H9 (cell line): ENCODE measurements around the gene ZNF469. TPM values are rescaled to one million over a fixed set of nuclear protein-coding genes. Genes with fewer than 3 reads are reported as not detected.

Experiments
- DNase-seq: peaks from one replicate; pipeline ENCODE4 v3.0.0-alpha.2; 2017
- H2AFZ ChIP-seq: one replicate; pipeline ENCODE4 v1.6.1; 2013; ENCODE audit warnings: mild to moderate bottlenecking, low read length, control low read depth, moderate library complexity
- H2AK5ac ChIP-seq: 2 replicates; pipeline ENCODE4 v1.6.1; 2013; ENCODE audit warnings: low read length, control low read depth, mixed read lengths; ENCODE audit not compliant: insufficient read length
- H2BK120ac ChIP-seq: one replicate; pipeline ENCODE4 v1.6.1; 2013; ENCODE audit warnings: low read depth, mild to moderate bottlenecking, low read length, control low read depth, inconsistent platforms; ENCODE audit not compliant: poor library complexity, severe bottlenecking
- H2BK12ac ChIP-seq: 2 replicates; pipeline ENCODE4 v1.6.1; 2013; ENCODE audit warnings: low read length, control low read depth, mixed read lengths, low read depth; ENCODE audit not compliant: insufficient read length
- H2BK15ac ChIP-seq: 2 replicates; pipeline ENCODE4 v1.6.1; 2013; ENCODE audit warnings: low read depth, low read length, control low read depth
- H2BK20ac ChIP-seq: one replicate; pipeline ENCODE4 v1.6.1; 2013; ENCODE audit warnings: low read depth, mild to moderate bottlenecking, low read length, control low read depth, inconsistent platforms; ENCODE audit not compliant: poor library complexity, severe bottlenecking
- H2BK5ac ChIP-seq: 2 replicates; pipeline ENCODE4 v1.6.1; 2013; ENCODE audit warnings: low read length, control low read depth, mixed read lengths; ENCODE audit not compliant: insufficient read length
- H3K14ac ChIP-seq: 2 replicates; pipeline ENCODE4 v1.6.1; 2013; ENCODE audit warnings: low read length, control low read depth; ENCODE audit not compliant: insufficient read depth
- H3K18ac ChIP-seq: 2 replicates; pipeline ENCODE4 v1.6.1; 2013; ENCODE audit warnings: low read depth, mild to moderate bottlenecking, mixed read lengths, low read length, control low read depth; ENCODE audit not compliant: insufficient read length
- H3K23ac ChIP-seq: 2 replicates; pipeline ENCODE4 v1.6.1; 2013; ENCODE audit warnings: low read length, control low read depth, mixed read lengths, low read depth; ENCODE audit not compliant: insufficient read length
- H3K23me2 ChIP-seq: 2 replicates; pipeline ENCODE4 v1.6.1; 2013; ENCODE audit warnings: low read depth, mild to moderate bottlenecking, mixed read lengths, low read length, control low read depth; ENCODE audit not compliant: insufficient read length, poor library complexity, severe bottlenecking
- H3K27ac ChIP-seq: 2 replicates; pipeline ENCODE4 v1.5.1; 2013; ENCODE audit warnings: low read length, control low read depth, mixed read lengths, low read depth; ENCODE audit not compliant: insufficient read length
- H3K27me3 ChIP-seq: 2 replicates; pipeline ENCODE4 v1.6.1; 2013; ENCODE audit warnings: low read length, control low read depth, inconsistent platforms; ENCODE audit not compliant: insufficient read depth
- H3K4ac ChIP-seq: 2 replicates; pipeline ENCODE4 v1.6.1; 2013; ENCODE audit warnings: low read depth, mild to moderate bottlenecking, control low read depth, inconsistent platforms, low read length, moderate library complexity
- H3K4me1 ChIP-seq: 2 replicates; pipeline ENCODE4 v1.6.1; 2013; ENCODE audit warnings: low read length, control low read depth, inconsistent platforms; ENCODE audit not compliant: insufficient read depth
- H3K4me2 ChIP-seq: 2 replicates; pipeline ENCODE4 v1.6.1; 2013; ENCODE audit warnings: low read length, control low read depth, mixed read lengths; ENCODE audit not compliant: insufficient read length, insufficient read depth
- H3K56ac ChIP-seq: 2 replicates; pipeline ENCODE4 v1.6.1; 2013; ENCODE audit warnings: low read depth, mild to moderate bottlenecking, mixed read lengths, low read length, control low read depth; ENCODE audit not compliant: insufficient read length
- H3K79me1 ChIP-seq: 2 replicates; pipeline ENCODE4 v1.6.1; 2013; ENCODE audit warnings: low read depth, mild to moderate bottlenecking, moderate library complexity, low read length, control low read depth, inconsistent platforms; ENCODE audit not compliant: insufficient read depth, poor library complexity, severe bottlenecking
- H3K79me2 ChIP-seq: 2 replicates; pipeline ENCODE4 v1.6.1; 2013; ENCODE audit warnings: low read length, control low read depth, inconsistent platforms; ENCODE audit not compliant: insufficient read depth
- H3K9ac ChIP-seq: 2 replicates; pipeline ENCODE4 v1.6.1; 2013; ENCODE audit warnings: low read length, control low read depth, mixed read lengths; ENCODE audit not compliant: insufficient read length; ENCODE audit errors: extremely low read depth
- H3K9me3 ChIP-seq: one replicate; pipeline ENCODE4 v1.6.1; 2013; ENCODE audit warnings: low read depth, low read length, inconsistent platforms; ENCODE audit not compliant: control insufficient read depth
- H3T11ph ChIP-seq: one replicate; pipeline ENCODE4 v1.6.1; 2013; ENCODE audit warnings: mild to moderate bottlenecking, low read length, control low read depth, inconsistent platforms
- H4K20me1 ChIP-seq: one replicate; pipeline ENCODE4 v1.6.1; 2013; ENCODE audit not compliant: control insufficient read depth, insufficient read length, insufficient read depth
- H4K5ac ChIP-seq: 2 replicates; pipeline ENCODE4 v1.6.1; 2013; ENCODE audit warnings: low read depth, mild to moderate bottlenecking, mixed read lengths, low read length, control low read depth; ENCODE audit not compliant: insufficient read length
- H4K8ac ChIP-seq: replicated peaks from 2 replicates; pipeline ENCODE4 v1.6.1; 2013; ENCODE audit warnings: low read length, control low read depth, mixed read lengths, low read depth; ENCODE audit not compliant: insufficient read length
- H4K91ac ChIP-seq: 2 replicates; pipeline ENCODE4 v1.6.1; 2013; ENCODE audit warnings: low read depth, mild to moderate bottlenecking, moderate library complexity, mixed read lengths, low read length, control low read depth; ENCODE audit not compliant: insufficient read length
- H3K27ac Mint-ChIP-seq, 3 experiments: 2 replicates in 2 of 3; 3 replicates in 1 of 3; pipeline ENCODE4 v1.8.0; 2020 to 2021; ENCODE audit warnings: mixed read lengths in 3 of 3, mild to moderate bottlenecking in 1 of 3, moderate library complexity in 1 of 3
- H3K27me3 Mint-ChIP-seq: 2 replicates; pipeline ENCODE4 v1.8.0; 2021; ENCODE audit warnings: low read depth, mild to moderate bottlenecking, moderate library complexity, mixed read lengths
- H3K36me3 Mint-ChIP-seq, 3 experiments: 2 replicates in 2 of 3; 3 replicates in 1 of 3; pipeline ENCODE4 v1.8.0; 2020 to 2021; ENCODE audit warnings: low read depth in 3 of 3, mixed read lengths in 3 of 3; ENCODE audit not compliant: insufficient read depth in 1 of 3
- H3K4me1 Mint-ChIP-seq, 2 experiments: 2 replicates each; pipeline ENCODE4 v1.8.0; 2020; ENCODE audit warnings: mixed read lengths in 2 of 2
- H3K4me3 Mint-ChIP-seq, 2 experiments: 2 replicates in 1 of 2; 3 replicates in 1 of 2; pipeline ENCODE4 v1.8.0; 2020 to 2021; ENCODE audit warnings: mild to moderate bottlenecking in 2 of 2, mixed read lengths in 2 of 2, moderate library complexity in 1 of 2
- H3K9me3 Mint-ChIP-seq, 2 experiments: 2 replicates in 1 of 2; 3 replicates in 1 of 2; pipeline ENCODE4 v1.8.0; 2020; ENCODE audit warnings: mild to moderate bottlenecking in 2 of 2, mixed read lengths in 2 of 2, moderate library complexity in 1 of 2
- WGBS: extraction: QIAGEN DNeasy Blood & Tissue Kit; methylation state at CpG from one replicate; pipeline ENCODE4 v1.1.7; 2013; ENCODE audit warnings: missing lambda C conversion rate, low lambda C conversion rate, mixed read lengths; ENCODE audit not compliant: insufficient read length; ENCODE audit errors: extremely low coverage; 5-methylcytosine and 5-hydroxymethylcytosine counted together
- total RNA-seq: library from RNA; stranded (reverse); gene quantifications from 2 replicates; pipeline ENCODE4 v1.2.1, GENCODE V29; 2021
- TF ChIP-seq, protein P1 (sequence below): fragments of 200-600 bp; sonication (generic); conservative IDR thresholded peaks from 3 replicates; pipeline ENCODE4 v1.8.0; 2021; ENCODE audit warnings: antibody characterized with exemption, mild to moderate bottlenecking

The ZNF469 gene
- total RNA-seq, 1 experiment from 2014 or later: 4.4 TPM

DNA sequence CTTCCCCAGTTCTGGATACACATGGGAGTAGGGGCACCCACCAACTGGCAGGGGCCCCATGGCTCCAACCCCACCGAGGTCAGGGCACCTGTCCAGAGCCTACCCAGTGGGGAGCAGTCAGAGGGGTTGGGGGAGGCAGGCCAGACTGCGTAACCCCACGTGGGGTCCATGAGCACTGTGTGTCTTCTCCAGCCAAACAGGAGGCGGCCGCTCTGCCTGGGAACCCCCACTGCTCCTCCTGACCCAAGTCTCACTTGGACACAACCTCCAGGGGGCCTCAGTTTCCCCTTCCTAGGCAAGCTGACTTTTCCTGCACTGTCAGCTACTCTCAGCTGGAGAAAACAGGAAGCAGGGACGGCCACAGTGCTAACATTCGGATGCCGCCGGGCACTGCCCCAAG, 7.5 kb downstream of the ZNF469 start:
- Mint-ChIP-seq H3K36me3 (no peaks in the 10 kb centered on the region; a peak in 1 of 7 replicates), H3K4me1 (no peaks in the 10 kb centered on the region), H3K4me3 (no peak overlapping the region), H3K27me3 (peaks cover 37% of the 10 kb centered on the region), H3K9me3 (no peaks in the 10 kb centered on the region), H3K27ac (no peak overlapping the region)
- H2BK120ac ChIP-seq: no peak overlapping the region
- no peak overlapping the region for H3T11ph ChIP-seq
- no peaks in the 10 kb centered on the region for H3K9me3 ChIP-seq
- no peaks in the 10 kb centered on the region for H3K79me2 ChIP-seq
- no peaks in the 10 kb centered on the region for H3K4me1 ChIP-seq
- H3K9ac ChIP-seq: no peak overlapping the region
- no peak overlapping the region for H2BK5ac ChIP-seq
- no peaks in the 10 kb centered on the region for H3K79me1 ChIP-seq
- no peak overlapping the region for H2AFZ ChIP-seq
- WGBS: no CpG with 5 or more reads among the region's 9 CpGs
- no peak for DNase-seq
- no peak overlapping the region for H3K27ac ChIP-seq
- TF ChIP-seq, protein P1, sequence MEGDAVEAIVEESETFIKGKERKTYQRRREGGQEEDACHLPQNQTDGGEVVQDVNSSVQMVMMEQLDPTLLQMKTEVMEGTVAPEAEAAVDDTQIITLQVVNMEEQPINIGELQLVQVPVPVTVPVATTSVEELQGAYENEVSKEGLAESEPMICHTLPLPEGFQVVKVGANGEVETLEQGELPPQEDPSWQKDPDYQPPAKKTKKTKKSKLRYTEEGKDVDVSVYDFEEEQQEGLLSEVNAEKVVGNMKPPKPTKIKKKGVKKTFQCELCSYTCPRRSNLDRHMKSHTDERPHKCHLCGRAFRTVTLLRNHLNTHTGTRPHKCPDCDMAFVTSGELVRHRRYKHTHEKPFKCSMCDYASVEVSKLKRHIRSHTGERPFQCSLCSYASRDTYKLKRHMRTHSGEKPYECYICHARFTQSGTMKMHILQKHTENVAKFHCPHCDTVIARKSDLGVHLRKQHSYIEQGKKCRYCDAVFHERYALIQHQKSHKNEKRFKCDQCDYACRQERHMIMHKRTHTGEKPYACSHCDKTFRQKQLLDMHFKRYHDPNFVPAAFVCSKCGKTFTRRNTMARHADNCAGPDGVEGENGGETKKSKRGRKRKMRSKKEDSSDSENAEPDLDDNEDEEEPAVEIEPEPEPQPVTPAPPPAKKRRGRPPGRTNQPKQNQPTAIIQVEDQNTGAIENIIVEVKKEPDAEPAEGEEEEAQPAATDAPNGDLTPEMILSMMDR: no peak
- peaks cover 3% of the 10 kb centered on the region for H3K23me2 ChIP-seq
- H3K56ac ChIP-seq: no peak overlapping the region
- H2BK15ac ChIP-seq: no peak overlapping the region
- no peak overlapping the region for H2AK5ac ChIP-seq
- no peak overlapping the region for H4K91ac ChIP-seq
- H2BK20ac ChIP-seq: no peak overlapping the region
- H4K5ac ChIP-seq: no peak overlapping the region
- H3K14ac ChIP-seq: no peak overlapping the region
- no peak overlapping the region for H3K4ac ChIP-seq
- H4K8ac ChIP-seq: no peak overlapping the region
- no peak overlapping the region for H3K4me2 ChIP-seq
- no peak overlapping the region for H3K18ac ChIP-seq
- H4K20me1 ChIP-seq: no peaks in the 10 kb centered on the region
- H3K23ac ChIP-seq: no peak overlapping the region
- H2BK12ac ChIP-seq: no peak overlapping the region
- H3K27me3 ChIP-seq: no peaks in the 10 kb centered on the region
